ENCODE measurements around the gene SLC6A6.

The SLC6A6 gene

DNA sequence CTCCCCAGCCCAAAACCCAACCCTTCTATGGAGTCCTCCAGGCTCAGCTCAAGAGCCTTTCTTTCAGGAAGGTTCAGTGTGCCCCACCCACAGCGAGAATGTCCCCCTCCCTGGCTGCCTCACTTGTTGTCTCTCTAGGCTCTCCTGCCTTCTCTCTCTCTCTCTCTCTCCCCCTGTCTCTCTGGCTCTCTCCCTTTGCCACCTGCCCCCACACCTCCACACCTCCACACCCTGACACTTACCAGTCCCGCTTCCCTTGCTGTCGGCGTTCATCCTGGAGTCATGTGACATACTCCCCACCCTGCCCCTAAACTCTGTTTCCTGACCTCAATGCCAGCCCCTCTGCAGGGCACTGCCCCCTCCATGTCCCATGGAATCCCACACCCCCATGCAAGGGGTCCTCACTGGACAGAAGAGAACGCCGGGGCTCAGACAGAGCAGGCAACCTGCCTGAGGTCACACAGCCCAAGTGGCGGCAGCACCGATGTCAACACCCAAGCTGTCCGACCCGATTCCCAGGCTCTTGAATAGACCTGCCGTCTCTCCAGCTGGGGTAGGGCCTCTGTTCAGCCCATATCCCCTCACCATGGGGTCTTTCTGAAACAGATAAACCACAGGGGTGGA lies 28.5 kb upstream of the SLC6A6 start:
- Histone ChIP-seq H3K36me3 (no peaks in the 10 kb centered on the region), H3K9me3 (no peaks in the 10 kb centered on the region), H3K27me3 (no peaks in the 10 kb centered on the region), H3K4me1 (ENCODE audit: control insufficient read depth in 1 of 2, insufficient read depth in 1 of 2, low read depth in 1 of 2, low read length in 1 of 2) (peaks cover 84 to 97% of the 10 kb centered on the region in 2 experiments), H3K4me3 (ENCODE audit: low read depth in 1 of 2, low read length in 1 of 2) (no peak overlapping the region), H3K27ac (no peak overlapping the region)
- TF ChIP-seq, protein P1, sequence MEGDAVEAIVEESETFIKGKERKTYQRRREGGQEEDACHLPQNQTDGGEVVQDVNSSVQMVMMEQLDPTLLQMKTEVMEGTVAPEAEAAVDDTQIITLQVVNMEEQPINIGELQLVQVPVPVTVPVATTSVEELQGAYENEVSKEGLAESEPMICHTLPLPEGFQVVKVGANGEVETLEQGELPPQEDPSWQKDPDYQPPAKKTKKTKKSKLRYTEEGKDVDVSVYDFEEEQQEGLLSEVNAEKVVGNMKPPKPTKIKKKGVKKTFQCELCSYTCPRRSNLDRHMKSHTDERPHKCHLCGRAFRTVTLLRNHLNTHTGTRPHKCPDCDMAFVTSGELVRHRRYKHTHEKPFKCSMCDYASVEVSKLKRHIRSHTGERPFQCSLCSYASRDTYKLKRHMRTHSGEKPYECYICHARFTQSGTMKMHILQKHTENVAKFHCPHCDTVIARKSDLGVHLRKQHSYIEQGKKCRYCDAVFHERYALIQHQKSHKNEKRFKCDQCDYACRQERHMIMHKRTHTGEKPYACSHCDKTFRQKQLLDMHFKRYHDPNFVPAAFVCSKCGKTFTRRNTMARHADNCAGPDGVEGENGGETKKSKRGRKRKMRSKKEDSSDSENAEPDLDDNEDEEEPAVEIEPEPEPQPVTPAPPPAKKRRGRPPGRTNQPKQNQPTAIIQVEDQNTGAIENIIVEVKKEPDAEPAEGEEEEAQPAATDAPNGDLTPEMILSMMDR (IDR thresholded peaks at IDR 0.05) = no peak

DNA sequence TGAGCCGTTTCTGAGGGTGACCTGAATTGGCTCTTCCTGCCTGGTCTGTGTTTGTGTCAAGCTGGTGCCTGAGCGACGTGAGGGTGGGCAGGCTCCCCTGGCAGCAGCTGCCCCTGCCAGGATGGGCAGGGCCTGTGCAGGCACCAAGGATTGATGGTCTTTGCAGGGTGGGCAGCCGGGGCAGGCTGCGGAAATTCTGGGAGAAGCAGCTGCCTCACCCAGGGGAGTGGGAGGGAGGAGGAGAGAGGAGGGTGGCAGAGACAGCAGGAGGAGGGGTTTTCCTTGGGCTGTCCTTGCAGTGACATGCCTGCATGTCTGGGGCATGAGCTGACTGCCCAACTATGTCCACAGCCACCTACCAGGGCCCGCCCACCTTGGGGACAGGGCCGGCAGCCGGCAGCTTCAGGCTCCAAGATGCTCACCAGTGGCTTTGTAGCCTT lies 27.9 kb upstream of the SLC6A6 start:
- no peak overlapping the region for H3K4me3 ChIP-seq (ENCODE audit: low read depth in 1 of 2, low read length in 1 of 2)
- TF ChIP-seq, protein P1 (IDR thresholded peaks at IDR 0.05) = no peak

DNA sequence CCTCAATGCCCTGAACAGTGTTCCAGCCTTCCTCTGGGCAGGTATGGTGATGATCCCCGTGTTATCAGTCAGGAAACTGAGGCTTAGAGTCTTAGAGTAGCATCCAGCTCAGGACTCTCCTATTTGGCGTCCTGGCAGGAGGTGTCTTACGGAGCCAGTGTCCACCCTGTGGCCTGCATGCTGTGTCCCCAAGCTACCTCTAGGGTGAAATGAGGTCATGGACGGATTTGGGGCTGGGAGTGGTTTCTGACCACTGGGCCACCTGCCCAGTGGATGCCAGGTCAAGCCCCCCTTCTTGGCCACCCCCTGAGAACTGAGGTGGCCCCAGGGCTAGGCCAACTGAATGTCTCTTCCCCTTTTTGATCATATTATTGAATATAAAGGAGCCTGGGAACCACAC lies 27.2 kb upstream of the SLC6A6 start:
- Histone ChIP-seq H3K36me3 (no peaks in the 10 kb centered on the region), H3K4me1 (ENCODE audit: control insufficient read depth in 1 of 2, insufficient read depth in 1 of 2, low read depth in 1 of 2, low read length in 1 of 2) (peaks cover 88 to 100% of the 10 kb centered on the region in 2 experiments), H3K27me3 (no peaks in the 10 kb centered on the region), H3K9me3 (no peaks in the 10 kb centered on the region), H3K4me3 (ENCODE audit: low read depth in 1 of 2, low read length in 1 of 2) (no peak overlapping the region), H3K27ac (peak overlapping the region; percentile 95)
- TF ChIP-seq, protein P1 (IDR thresholded peaks at IDR 0.05) = no peak

More for the DNA sequence above, 27.9 kb upstream of the SLC6A6 start:
- no peaks in the 10 kb centered on the region for H3K36me3 ChIP-seq
- peak overlapping the region; percentile 95 for H3K27ac ChIP-seq
- peaks cover 90 to 100% of the 10 kb centered on the region in 2 experiments for H3K4me1 ChIP-seq (ENCODE audit: control insufficient read depth in 1 of 2, insufficient read depth in 1 of 2, low read depth in 1 of 2, low read length in 1 of 2)
- no peaks in the 10 kb centered on the region for H3K27me3 ChIP-seq
- H3K9me3 ChIP-seq = no peaks in the 10 kb centered on the region

DNA sequence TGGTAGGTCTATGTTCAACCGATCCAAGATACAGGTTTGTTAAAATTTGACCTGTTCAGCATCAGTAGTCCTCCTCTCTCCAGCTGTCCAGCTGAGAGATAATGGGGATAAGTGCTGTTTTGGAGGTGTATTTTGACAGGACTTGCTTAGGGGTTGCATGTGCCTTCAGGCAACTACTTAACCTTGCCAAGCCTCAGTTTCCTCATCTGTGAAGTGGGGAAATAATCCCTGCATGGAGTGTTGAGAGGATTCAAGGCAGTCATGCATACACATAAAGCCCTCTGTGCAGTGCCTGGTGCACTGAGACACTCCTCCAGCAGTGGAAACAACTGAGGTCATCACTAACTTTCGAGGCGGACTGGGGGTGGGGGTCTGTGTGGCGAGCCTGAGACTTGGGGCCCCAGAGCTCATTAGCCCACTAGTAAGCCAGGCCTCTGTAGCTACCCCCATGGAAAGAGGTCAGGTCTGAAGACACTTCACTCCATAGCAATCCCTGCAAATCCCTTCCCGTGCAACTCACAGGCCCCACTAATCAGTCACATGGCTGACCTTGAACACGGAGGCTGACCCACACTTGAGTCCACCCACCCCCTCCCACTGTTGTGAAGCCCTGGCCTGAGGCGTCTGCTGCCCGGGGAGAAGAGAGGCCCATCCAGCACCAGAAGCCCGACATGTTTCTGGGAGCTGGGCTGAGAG lies 25.9 kb upstream of the SLC6A6 start:
- peaks cover 75 to 98% of the 10 kb centered on the region in 2 experiments for H3K4me1 ChIP-seq (ENCODE audit: control insufficient read depth in 1 of 2, insufficient read depth in 1 of 2, low read depth in 1 of 2, low read length in 1 of 2)
- H3K9me3 ChIP-seq = no peaks in the 10 kb centered on the region
- TF ChIP-seq, protein P1 (IDR thresholded peaks at IDR 0.05) = no peak
- peak overlapping the region; percentile 95 for H3K27ac ChIP-seq
- H3K27me3 ChIP-seq = no peaks in the 10 kb centered on the region
- no peaks in the 10 kb centered on the region for H3K36me3 ChIP-seq
- peak overlapping the region; percentile 40 to 49 for H3K4me3 ChIP-seq (ENCODE audit: low read depth in 1 of 2, low read length in 1 of 2)

DNA sequence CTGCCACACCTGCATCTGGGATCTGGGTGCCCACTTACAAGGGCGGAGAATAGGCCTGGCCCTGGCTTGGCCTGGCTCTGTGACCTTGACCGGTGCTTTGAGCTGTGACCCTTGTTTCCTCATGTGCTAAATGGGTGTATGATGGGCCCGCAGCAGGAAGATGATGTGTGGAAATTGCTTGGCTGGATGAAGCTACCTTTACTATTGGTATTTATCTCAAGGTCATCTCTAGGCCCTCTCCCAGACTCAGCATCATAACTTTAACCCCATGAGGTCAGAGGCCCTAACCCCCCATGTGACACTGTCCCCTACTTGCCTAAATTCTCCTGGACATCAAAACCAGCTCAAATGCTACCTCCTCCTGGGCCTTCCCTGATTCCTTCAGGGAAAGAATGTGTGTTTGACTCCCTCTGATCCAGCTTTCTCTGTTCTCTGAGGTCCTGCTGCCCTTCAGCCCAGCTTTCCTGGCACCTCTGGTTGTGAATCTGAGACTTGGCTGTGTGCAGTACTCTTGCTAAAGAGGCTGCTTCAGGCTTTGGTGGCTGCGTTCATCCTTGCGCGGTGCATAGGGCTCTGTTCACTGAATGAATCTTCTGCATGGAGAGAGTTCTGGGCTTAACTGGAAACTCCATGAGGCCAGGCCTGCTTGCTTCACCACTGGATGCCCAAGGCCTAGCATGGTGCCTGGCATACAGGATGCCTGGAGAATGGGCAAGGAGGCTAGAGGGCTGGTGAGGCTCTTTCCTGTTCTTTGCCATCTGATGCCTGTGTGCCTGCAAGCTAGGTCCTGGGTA lies 25.2 kb upstream of the SLC6A6 start:
- peak overlapping the region; percentile 95 for H3K27ac ChIP-seq
- peak overlapping the region; percentile 40 to 49 for H3K4me3 ChIP-seq (ENCODE audit: low read depth in 1 of 2, low read length in 1 of 2)
- TF ChIP-seq, protein P1 (IDR thresholded peaks at IDR 0.05) = no peak
- H3K36me3 ChIP-seq = no peaks in the 10 kb centered on the region
- no peaks in the 10 kb centered on the region for H3K27me3 ChIP-seq
- peaks cover 68 to 96% of the 10 kb centered on the region in 2 experiments for H3K4me1 ChIP-seq (ENCODE audit: control insufficient read depth in 1 of 2, insufficient read depth in 1 of 2, low read depth in 1 of 2, low read length in 1 of 2)
- no peaks in the 10 kb centered on the region for H3K9me3 ChIP-seq

All from neutrophil (primary cell).